Measurements from ENCODE around the gene CRB2.

The CRB2 gene

GRCh38 chr9:123353984-123354591 is 1.9 kb upstream of the CRB2 start:
- peak; percentile 48 for DNase-seq (ENCODE audit: low read depth)
- H3K4me3 ChIP-seq (ENCODE audit: low read length), result no peak overlapping the region
- peak; percentile 79 for TF ChIP-seq CTCF (IDR thresholded peaks at IDR 0.05; ENCODE audit: insufficient read depth, low read depth, low read length, missing control alignments)

- H3K4me3 ChIP-seq (ENCODE audit: low read length), result no peak overlapping the region
- no peak for TF ChIP-seq CTCF (IDR thresholded peaks at IDR 0.05; ENCODE audit: insufficient read depth, low read depth, low read length, missing control alignments)
- DNase-seq (ENCODE audit: low read depth), result peak; percentile 30
Measured at GRCh38 chr9:123354806-123355508, 1.0 kb upstream of the CRB2 start.

- no peak for DNase-seq (ENCODE audit: low read depth)
- H3K4me3 ChIP-seq (ENCODE audit: low read length), result no peak overlapping the region
- no peak for TF ChIP-seq CTCF (IDR thresholded peaks at IDR 0.05; ENCODE audit: insufficient read depth, low read depth, low read length, missing control alignments)
Measured at GRCh38 chr9:123356851-123357742, 1.1 kb downstream of the CRB2 start.

GRCh38 chr9:123357743-123358059 is 1.7 kb downstream of the CRB2 start:
- DNase-seq (ENCODE audit: low read depth), result no peak
- TF ChIP-seq CTCF (IDR thresholded peaks at IDR 0.05; ENCODE audit: insufficient read depth, low read depth, low read length, missing control alignments), result no peak
- no peak overlapping the region for H3K4me3 ChIP-seq (ENCODE audit: low read length)

- TF ChIP-seq CTCF (IDR thresholded peaks at IDR 0.05; ENCODE audit: insufficient read depth, low read depth, low read length, missing control alignments), result no peak
- no peak overlapping the region for H3K4me3 ChIP-seq (ENCODE audit: low read length)
- DNase-seq (ENCODE audit: low read depth), result no peak
Measured at GRCh38 chr9:123358181-123358905, 2.3 kb downstream of the CRB2 start.

- no peak for DNase-seq (ENCODE audit: low read depth)
- no peak overlapping the region for H3K4me3 ChIP-seq (ENCODE audit: low read length)
- no peak for TF ChIP-seq CTCF (IDR thresholded peaks at IDR 0.05; ENCODE audit: insufficient read depth, low read depth, low read length, missing control alignments)
Measured at GRCh38 chr9:123359106-123359505, 3.1 kb downstream of the CRB2 start.
